K562 (cell line): ENCODE results near the gene BBC3. TPM values are rescaled to one million over a fixed set of nuclear protein-coding genes. Genes with fewer than 3 reads are reported as not detected.
A peak's percentile ranks its signal among the peaks of the same experiment; 100 is the strongest.

ENCODE experiments used
- ADNP ChIP-seq: fragments of 200-800 bp; sonication (Bioruptor generic); IDR thresholded peaks from 2 replicates; pipeline ENCODE4 v1.6.1; 2016; ENCODE audit warnings: missing genetic modification characterization, missing compliant biosample characterization
- C11orf30 ChIP-seq: fragments of 450-650 bp; IDR thresholded peaks from 2 replicates; pipeline ENCODE4 v1.6.1; 2016; ENCODE audit warnings: low read depth, mild to moderate bottlenecking
- HDAC1 ChIP-seq, 2 experiments: fragments of 450-650 bp; IDR thresholded peaks; 2 replicates each; pipeline ENCODE4 v1.6.1; 2016 to 2017; ENCODE audit warnings: inconsistent platforms in 1 of 2, mild to moderate bottlenecking in 1 of 2, moderate library complexity in 1 of 2
- HIVEP1 ChIP-seq: fragments of 250-450 bp; sonication (Bioruptor Pico); IDR thresholded peaks from 2 replicates; pipeline ENCODE4 v1.4.0; 2020; ENCODE audit warnings: mild to moderate bottlenecking
- NCOA1 ChIP-seq: fragments of 450-650 bp; IDR thresholded peaks from 2 replicates; pipeline ENCODE4 v1.6.1; 2016; ENCODE audit warnings: low read depth
- OTX1 ChIP-seq: fragments of 450-650 bp; formaldehyde crosslinking; IDR thresholded peaks from 2 replicates; pipeline ENCODE4 v1.4.0; 2022; ENCODE audit warnings: mild to moderate bottlenecking
- PHF20 ChIP-seq: fragments of 450-650 bp; IDR thresholded peaks from 2 replicates; pipeline ENCODE4 v1.6.1; 2018; ENCODE audit not compliant: partially characterized antibody
- PHF21A ChIP-seq: fragments of 450-650 bp; IDR thresholded peaks from 2 replicates; pipeline ENCODE4 v1.6.1; 2017; ENCODE audit warnings: low read depth, borderline replicate concordance
- RBM14 ChIP-seq: fragments of 200-400 bp; formaldehyde crosslinking; IDR thresholded peaks from 2 replicates; pipeline ENCODE4 v1.6.1; 2018; ENCODE audit warnings: low read depth, mild to moderate bottlenecking, low read length, moderate library complexity, borderline replicate concordance; ENCODE audit not compliant: insufficient read depth
- RHOXF2B ChIP-seq: fragments of 250-450 bp; sonication (Bioruptor Pico); conservative IDR thresholded peaks from 2 replicates; pipeline ENCODE4 v1.5.1; 2021
- SIN3B ChIP-seq: fragments of 450-650 bp; IDR thresholded peaks from 2 replicates; pipeline ENCODE4 v1.6.1; 2017; ENCODE audit warnings: low read depth, mild to moderate bottlenecking, moderate library complexity
- TOE1 ChIP-seq, 2 experiments: fragments of 450-650 bp in 1 of 2; sonication (generic) in 1 of 2; formaldehyde crosslinking in 1 of 2; IDR thresholded peaks; 2 replicates each; pipeline versions ENCODE4 v1.7.1 to v1.8.0; 2016 to 2022; ENCODE audit warnings: borderline replicate concordance in 2 of 2, mild to moderate bottlenecking in 2 of 2, antibody characterized with exemption in 1 of 2, inconsistent platforms in 1 of 2, low read depth in 1 of 2, missing genetic modification reagents in 1 of 2, moderate library complexity in 1 of 2
- ZNF239 ChIP-seq: fragments of 250-450 bp; sonication (Bioruptor Pico); IDR thresholded peaks from 2 replicates; pipeline ENCODE4 v1.4.0; 2020; ENCODE audit warnings: mild to moderate bottlenecking
- ZNF354B ChIP-seq: fragments of 250-450 bp; sonication (Bioruptor Pico); IDR thresholded peaks from 2 replicates; pipeline ENCODE4 v1.4.0; 2020
- polyA plus RNA-seq, 8 experiments: library from polyadenylated mRNA; depleted of rRNA in 4 of 8; stranded (reverse) in 5 of 8; unstranded in 3 of 8; fragments of >200 nt; fragmentation: Nextera tagmentation in 2 of 8; fragmentation: Illumina TruSeq in 1 of 8; extraction: Ambion mirVana in 2 of 8; extraction: Trizol in 1 of 8; gene quantifications; 2 replicates each; pipeline versions ENCODE4 v1.2.1 to v1.2.3, GENCODE V29; 2011 to 2014; ENCODE audit warnings: inconsistent platforms in 1 of 8, missing spikeins in 1 of 8
- total RNA-seq, 7 experiments: library from RNA; depleted of rRNA in 6 of 7; stranded (reverse); fragments of >200 nt in 6 of 7; fragmentation: Illumina TruSeq in 2 of 7; extraction: Trizol in 2 of 7; gene quantifications; 2 replicates each; pipeline versions ENCODE4 v1.2.1 to v1.2.3, GENCODE V29; 2011 to 2021; ENCODE audit warnings: low replicate concordance in 1 of 7
- TF ChIP-seq, protein P1 (sequence below): fragments of 250-450 bp; sonication (Bioruptor Pico); IDR thresholded peaks from 2 replicates; pipeline ENCODE4 v1.8.0; 2021; ENCODE audit warnings: moderate library complexity, mild to moderate bottlenecking, inconsistent platforms
- TF ChIP-seq, protein P2 (sequence below): sonication (generic); formaldehyde crosslinking; IDR thresholded peaks from 2 replicates; pipeline ENCODE4 v1.8.0; 2022; ENCODE audit warnings: missing genetic modification reagents, mild to moderate bottlenecking, borderline replicate concordance
- TF ChIP-seq, protein P3 (sequence below): fragments of 200-400 bp; formaldehyde crosslinking; IDR thresholded peaks from 2 replicates; pipeline ENCODE4 v1.6.1; 2017; ENCODE audit warnings: mild to moderate bottlenecking, low read depth, low read length, moderate library complexity
- TF ChIP-seq, protein P4 (sequence below): fragments of 150-350 bp; conservative IDR thresholded peaks from 2 replicates; pipeline ENCODE4 v1.6.1; 2014; ENCODE audit warnings: low read length

The BBC3 gene
- total and polyA plus RNA-seq, 9 of the 15 experiments (the other 6 are each of a cell fraction or from before 2014, with no cell fraction given): 0.15 to 30.7 (median 4.8) TPM

DNA sequence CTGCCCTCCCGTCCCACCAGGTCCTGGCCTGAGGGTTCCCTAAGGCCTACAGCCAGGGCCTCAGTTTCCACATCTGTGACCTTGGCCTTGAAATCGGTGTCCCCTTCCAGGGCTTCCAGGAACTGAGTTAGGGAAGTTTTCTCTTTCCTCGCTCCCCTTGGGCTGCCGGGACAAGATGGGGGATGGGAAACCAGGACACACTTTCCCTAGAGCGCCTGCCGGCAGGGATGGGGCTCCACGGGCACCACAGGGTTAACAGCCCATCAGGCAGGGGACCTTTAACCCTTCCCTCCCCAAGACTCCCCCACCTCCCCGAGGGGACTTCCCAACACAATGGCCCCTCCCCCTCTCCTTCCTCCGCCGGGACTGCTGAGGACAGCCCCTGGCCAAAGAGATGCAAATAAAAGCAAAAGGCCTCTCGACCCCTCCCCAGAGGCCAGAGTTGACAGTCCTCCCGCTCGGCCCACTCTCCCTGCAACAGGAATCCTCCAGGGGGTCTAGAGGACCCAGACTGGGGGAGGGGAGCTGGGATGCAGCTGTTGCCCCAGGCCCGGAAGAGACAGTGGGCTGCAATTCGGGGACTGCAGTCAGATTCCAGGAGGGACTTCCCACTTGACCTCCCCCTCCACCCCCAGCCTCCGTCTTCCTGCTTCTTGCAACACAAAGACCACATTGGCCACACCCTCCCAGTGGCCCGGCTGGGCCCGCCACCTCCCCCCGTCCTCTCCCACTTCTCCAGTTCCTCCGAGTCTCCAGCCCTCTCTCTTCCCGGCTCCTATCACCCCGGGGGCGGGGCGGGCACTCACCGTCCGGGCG is 3.4 kb downstream of the BBC3 start (continued):
- TF ChIP-seq, protein P1, sequence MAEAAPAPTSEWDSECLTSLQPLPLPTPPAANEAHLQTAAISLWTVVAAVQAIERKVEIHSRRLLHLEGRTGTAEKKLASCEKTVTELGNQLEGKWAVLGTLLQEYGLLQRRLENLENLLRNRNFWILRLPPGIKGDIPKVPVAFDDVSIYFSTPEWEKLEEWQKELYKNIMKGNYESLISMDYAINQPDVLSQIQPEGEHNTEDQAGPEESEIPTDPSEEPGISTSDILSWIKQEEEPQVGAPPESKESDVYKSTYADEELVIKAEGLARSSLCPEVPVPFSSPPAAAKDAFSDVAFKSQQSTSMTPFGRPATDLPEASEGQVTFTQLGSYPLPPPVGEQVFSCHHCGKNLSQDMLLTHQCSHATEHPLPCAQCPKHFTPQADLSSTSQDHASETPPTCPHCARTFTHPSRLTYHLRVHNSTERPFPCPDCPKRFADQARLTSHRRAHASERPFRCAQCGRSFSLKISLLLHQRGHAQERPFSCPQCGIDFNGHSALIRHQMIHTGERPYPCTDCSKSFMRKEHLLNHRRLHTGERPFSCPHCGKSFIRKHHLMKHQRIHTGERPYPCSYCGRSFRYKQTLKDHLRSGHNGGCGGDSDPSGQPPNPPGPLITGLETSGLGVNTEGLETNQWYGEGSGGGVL: no peak
- TF ChIP-seq PHF20 (no peak), HDAC1 (IDR thresholded peaks at IDR 0.05) (peak; percentile 55 to 89; a peak in 3 of 4 replicates), PHF21A (peak; percentile 7; the same call in 1 of the 2 replicates), ADNP (tag) (peak; percentile 93), NCOA1 (peak; percentile 67; the same call in 1 of the 2 replicates), SIN3B (no peak), RHOXF2B (CRISPR knock-in tag) (no peak), OTX1 (CRISPR knock-in tag) (peak; percentile 11; the same call in 1 of the 2 replicates), C11orf30 (no peak), RBM14 (0 out of 2 replicates have a peak, but pooled peaks have one; percentile 37), ZNF239 (CRISPR knock-in tag) (no peak), HIVEP1 (CRISPR knock-in tag) (no peak), ZNF354B (CRISPR knock-in tag) (no peak), TOE1 (IDR thresholded peaks at IDR 0.05; ENCODE audit: borderline replicate concordance) (peak; percentile 64; the same call in 1 of the 2 replicates), TOE1 (CRISPR knock-in tag; IDR thresholded peaks at IDR 0.05; ENCODE audit: borderline replicate concordance, low read depth) (no peak)
- TF ChIP-seq, protein P2, sequence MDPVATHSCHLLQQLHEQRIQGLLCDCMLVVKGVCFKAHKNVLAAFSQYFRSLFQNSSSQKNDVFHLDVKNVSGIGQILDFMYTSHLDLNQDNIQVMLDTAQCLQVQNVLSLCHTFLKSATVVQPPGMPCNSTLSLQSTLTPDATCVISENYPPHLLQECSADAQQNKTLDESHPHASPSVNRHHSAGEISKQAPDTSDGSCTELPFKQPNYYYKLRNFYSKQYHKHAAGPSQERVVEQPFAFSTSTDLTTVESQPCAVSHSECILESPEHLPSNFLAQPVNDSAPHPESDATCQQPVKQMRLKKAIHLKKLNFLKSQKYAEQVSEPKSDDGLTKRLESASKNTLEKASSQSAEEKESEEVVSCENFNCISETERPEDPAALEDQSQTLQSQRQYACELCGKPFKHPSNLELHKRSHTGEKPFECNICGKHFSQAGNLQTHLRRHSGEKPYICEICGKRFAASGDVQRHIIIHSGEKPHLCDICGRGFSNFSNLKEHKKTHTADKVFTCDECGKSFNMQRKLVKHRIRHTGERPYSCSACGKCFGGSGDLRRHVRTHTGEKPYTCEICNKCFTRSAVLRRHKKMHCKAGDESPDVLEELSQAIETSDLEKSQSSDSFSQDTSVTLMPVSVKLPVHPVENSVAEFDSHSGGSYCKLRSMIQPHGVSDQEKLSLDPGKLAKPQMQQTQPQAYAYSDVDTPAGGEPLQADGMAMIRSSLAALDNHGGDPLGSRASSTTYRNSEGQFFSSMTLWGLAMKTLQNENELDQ: no peak
- TF ChIP-seq, protein P3, sequence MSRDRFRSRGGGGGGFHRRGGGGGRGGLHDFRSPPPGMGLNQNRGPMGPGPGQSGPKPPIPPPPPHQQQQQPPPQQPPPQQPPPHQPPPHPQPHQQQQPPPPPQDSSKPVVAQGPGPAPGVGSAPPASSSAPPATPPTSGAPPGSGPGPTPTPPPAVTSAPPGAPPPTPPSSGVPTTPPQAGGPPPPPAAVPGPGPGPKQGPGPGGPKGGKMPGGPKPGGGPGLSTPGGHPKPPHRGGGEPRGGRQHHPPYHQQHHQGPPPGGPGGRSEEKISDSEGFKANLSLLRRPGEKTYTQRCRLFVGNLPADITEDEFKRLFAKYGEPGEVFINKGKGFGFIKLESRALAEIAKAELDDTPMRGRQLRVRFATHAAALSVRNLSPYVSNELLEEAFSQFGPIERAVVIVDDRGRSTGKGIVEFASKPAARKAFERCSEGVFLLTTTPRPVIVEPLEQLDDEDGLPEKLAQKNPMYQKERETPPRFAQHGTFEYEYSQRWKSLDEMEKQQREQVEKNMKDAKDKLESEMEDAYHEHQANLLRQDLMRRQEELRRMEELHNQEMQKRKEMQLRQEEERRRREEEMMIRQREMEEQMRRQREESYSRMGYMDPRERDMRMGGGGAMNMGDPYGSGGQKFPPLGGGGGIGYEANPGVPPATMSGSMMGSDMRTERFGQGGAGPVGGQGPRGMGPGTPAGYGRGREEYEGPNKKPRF: no peak
- TF ChIP-seq, protein P4, sequence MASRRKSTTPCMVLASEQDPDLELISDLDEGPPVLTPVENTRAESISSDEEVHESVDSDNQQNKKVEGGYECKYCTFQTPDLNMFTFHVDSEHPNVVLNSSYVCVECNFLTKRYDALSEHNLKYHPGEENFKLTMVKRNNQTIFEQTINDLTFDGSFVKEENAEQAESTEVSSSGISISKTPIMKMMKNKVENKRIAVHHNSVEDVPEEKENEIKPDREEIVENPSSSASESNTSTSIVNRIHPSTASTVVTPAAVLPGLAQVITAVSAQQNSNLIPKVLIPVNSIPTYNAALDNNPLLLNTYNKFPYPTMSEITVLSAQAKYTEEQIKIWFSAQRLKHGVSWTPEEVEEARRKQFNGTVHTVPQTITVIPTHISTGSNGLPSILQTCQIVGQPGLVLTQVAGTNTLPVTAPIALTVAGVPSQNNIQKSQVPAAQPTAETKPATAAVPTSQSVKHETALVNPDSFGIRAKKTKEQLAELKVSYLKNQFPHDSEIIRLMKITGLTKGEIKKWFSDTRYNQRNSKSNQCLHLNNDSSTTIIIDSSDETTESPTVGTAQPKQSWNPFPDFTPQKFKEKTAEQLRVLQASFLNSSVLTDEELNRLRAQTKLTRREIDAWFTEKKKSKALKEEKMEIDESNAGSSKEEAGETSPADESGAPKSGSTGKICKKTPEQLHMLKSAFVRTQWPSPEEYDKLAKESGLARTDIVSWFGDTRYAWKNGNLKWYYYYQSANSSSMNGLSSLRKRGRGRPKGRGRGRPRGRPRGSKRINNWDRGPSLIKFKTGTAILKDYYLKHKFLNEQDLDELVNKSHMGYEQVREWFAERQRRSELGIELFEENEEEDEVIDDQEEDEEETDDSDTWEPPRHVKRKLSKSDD: no peak; the same call in 1 of the 2 replicates
